Dermis blood vessel endothelial cell (primary cell): Measurements from ENCODE around the gene TYSND1. TPM values are rescaled to one million over a fixed set of nuclear protein-coding genes. Genes with fewer than 3 reads are reported as not detected.
"Not testable (repeated sequence)": the region's sequence is repeated elsewhere in the genome, so short reads cannot be mapped to it uniquely, and the experiment has no call there.

ENCODE experiments used
- DNase-seq: peaks from one replicate; pipeline ENCODE4 v3.0.0; 2010
- total RNA-seq: library from RNA; depleted of rRNA; stranded (reverse); fragments of >200 nt; gene quantifications from 2 replicates; pipeline ENCODE4 v1.2.3, GENCODE V29; 2014

TYSND1 gene, protein sequence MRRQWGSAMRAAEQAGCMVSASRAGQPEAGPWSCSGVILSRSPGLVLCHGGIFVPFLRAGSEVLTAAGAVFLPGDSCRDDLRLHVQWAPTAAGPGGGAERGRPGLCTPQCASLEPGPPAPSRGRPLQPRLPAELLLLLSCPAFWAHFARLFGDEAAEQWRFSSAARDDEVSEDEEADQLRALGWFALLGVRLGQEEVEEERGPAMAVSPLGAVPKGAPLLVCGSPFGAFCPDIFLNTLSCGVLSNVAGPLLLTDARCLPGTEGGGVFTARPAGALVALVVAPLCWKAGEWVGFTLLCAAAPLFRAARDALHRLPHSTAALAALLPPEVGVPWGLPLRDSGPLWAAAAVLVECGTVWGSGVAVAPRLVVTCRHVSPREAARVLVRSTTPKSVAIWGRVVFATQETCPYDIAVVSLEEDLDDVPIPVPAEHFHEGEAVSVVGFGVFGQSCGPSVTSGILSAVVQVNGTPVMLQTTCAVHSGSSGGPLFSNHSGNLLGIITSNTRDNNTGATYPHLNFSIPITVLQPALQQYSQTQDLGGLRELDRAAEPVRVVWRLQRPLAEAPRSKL
- 6.8 and 7.1 TPM in 2 replicates for total RNA-seq

GRCh38 chr10:70146489-70147258 lies at the start of gene TYSND1:
TYSND1 (minus strand) TSS chr10:70146700; CDS start chr10:70146586, 114 bp downstream.
- DNase-seq, result peak; percentile 98

DNA sequence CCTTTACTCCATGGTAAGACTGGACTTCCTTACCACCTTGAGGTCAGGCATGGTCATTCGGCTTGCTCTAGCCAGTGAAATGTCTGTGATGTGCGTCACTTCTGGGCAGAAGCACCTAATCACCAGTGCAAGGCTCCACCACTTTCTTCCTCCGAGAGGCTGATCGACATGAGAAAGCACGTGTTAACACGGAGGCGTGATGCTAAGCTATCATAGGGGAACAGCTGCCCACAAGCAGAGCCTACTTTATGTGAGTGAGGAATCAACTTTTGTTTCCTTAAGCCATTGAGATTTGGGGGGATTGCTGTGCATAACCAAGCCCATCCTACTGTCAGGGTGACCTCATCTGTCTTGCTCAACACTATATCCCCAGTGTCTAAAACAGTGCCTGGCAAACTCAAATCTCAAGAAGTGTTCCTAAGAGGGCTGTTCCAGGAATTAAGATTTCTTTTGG lies 46.9 kb upstream of the TYSND1 start:
- no peak for DNase-seq

- DNase-seq, result no peak
These were observed 45.9 kb upstream of the TYSND1 start for GRCh38 chr10:70192326-70192968.

DNA sequence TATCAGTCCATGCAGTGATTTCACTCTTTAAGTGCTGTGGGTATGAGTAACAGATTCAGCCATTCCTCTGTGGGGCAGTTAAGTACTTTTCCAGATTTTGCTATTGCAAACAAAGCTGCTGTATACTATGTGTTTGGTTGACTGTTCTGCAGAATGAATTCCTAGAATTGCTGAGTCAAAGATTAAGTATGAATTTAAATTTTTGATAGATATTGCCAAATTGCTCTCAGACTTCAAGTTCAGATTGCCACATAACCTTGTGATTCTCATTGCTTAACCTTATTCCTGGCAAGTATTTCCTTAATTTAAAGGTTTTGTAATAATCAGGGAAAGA lies 45.4 kb upstream of the TYSND1 start:
- DNase-seq, result no peak

GRCh38 chr10:70191161-70191971 lies 44.9 kb upstream of the TYSND1 start:
- DNase-seq, result no peak

GRCh38 chr10:70190581-70190980 lies 44.1 kb upstream of the TYSND1 start:
- no peak for DNase-seq

- DNase-seq, result no peak
These were observed 43.6 kb upstream of the TYSND1 start for GRCh38 chr10:70190102-70190501.

DNA sequence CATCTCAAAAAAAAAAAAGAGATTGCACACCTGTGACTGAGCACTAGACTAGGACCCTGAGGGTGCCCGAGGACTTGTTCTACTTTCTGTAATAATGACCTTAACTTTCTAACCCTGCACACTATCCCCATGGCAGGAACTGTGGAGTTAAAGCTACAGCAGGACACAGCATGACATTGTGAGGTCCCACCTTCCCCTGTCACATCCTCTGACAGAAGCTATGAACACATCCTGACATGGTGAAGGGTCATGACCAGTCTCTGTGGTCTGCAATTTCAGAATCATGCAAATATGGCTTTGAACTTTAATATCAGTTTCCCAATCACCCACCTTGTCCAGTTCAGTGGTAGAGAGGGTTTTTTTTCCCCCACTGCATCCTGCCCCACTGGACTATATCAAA lies 42.3 kb upstream of the TYSND1 start:
- DNase-seq, result no peak

- DNase-seq, result no peak
These were observed 40.1 kb upstream of the TYSND1 start for GRCh38 chr10:70186571-70186970.

- DNase-seq, result no peak
These were observed 39.6 kb upstream of the TYSND1 start for GRCh38 chr10:70186090-70186489.

GRCh38 chr10:70183304-70183703 lies 36.8 kb upstream of the TYSND1 start:
- DNase-seq, result no peak

DNA sequence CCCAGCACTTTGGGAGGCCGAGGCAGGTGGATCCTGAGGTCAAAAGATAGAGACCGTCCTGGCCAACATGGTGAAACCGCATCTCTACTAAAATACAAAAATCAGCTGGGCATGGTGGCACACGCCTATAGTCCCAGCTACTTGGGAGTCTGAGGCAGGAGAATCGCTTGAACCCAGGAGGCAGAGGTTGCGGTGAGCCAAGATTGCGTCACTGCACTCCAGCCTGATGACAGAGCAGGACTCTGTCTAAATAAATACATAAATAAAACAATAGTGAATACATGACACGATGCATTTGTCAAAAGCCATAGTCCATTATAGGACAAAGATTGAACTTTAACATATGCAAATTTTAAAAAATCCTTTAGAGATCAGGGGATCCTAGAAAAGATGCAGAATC lies 32.7 kb upstream of the TYSND1 start:
- DNase-seq, result not testable (repeated sequence)

GRCh38 chr10:70178139-70178725 lies 31.7 kb upstream of the TYSND1 start:
- no peak for DNase-seq

GRCh38 chr10:70176441-70176840 lies 29.9 kb upstream of the TYSND1 start:
- DNase-seq, result no peak

- DNase-seq, result no peak
These were observed 29.0 kb upstream of the TYSND1 start for GRCh38 chr10:70175516-70175915.

- DNase-seq, result peak; percentile 56
These were observed 27.7 kb upstream of the TYSND1 start for GRCh38 chr10:70174058-70174741.

- DNase-seq, result no peak
These were observed 23.3 kb upstream of the TYSND1 start for GRCh38 chr10:70169649-70170364.

DNA sequence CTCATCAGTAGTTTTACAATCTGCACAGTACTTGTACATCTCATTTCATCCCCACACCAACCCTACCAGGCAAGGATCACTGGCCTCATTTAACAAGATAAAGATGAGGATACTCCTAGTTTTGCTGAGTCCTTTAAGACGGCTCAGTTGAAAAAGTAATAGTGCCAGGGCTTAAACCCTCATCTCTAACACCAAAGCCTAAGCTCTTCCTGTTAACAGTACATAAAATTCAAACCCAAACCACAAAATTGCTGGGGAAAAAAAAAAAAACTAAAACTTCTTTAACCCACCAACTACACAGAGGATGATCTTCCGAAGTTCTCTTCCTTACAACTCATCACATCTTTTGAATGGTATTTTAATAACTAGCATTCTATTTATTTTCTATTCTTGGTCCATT lies 22.5 kb upstream of the TYSND1 start:
- DNase-seq, result no peak

DNA sequence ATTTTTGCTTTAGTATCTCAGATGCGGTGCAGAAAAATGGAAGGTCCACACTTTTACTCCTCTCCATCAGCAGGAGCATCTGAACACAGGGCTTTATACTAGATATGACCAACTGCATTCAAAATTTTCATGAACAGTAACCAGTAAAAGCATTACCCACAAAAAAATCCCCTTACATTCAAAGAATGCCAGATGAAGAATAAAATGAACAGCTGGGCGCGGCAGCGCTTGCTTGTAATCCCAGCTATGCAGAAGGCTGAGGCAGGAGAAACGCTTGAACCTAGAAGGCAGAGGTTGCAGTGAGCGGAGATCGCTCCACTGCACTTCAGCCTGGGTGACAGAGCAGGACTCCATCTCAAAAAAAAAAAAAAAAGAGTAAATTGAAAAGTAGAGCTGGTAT lies 20.7 kb upstream of the TYSND1 start:
- no peak for DNase-seq

GRCh38 chr10:70166394-70166793 lies 19.9 kb upstream of the TYSND1 start:
- no peak for DNase-seq

DNA sequence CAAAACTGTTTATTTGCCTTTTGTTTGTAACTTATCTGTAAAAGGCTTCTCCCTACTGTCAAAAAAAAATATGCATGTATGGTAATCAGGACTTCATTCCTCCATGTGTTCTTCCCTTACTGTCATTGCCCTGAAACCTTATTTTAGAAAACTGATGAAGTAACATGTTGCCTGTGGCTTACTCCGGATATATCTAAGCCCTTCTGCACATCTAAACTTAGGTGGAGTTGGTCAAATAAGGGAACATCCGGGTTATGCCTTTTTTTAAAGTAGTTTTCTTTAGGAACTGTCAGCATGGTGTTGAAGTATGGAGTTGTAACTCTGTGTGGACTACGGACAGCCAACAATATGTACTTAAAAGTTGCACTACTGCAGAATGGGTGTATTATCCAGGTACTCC lies 17.7 kb upstream of the TYSND1 start:
- DNase-seq, result no peak
